Right lobe of liver (tissue), 6 donors: ENCODE results near the gene ZNF579. TPM values are rescaled to one million over a fixed set of nuclear protein-coding genes. Genes with fewer than 3 reads are reported as not detected.
A peak's percentile ranks its signal among the peaks of the same experiment; 100 is the strongest.

ENCODE experiments used
- ATAC-seq, 4 donors: fragments of 200-7000 bp; cut with Tn5 transposase; one replicate each; pipeline ENCODE4 v1.9.1; 2020; ENCODE audit warnings: mild to moderate bottlenecking in 4 of 4, moderate library complexity in 4 of 4
- DNase-seq, 3 donors: peaks; one replicate each; pipeline ENCODE4 v3.0.0-alpha.2; 2020
- H3K27ac ChIP-seq, 3 donors: fragments of 200-600 bp; one replicate each; pipeline ENCODE4 v1.8.0; 2022
- H3K27me3 ChIP-seq, 2 donors: fragments of 200-600 bp; one replicate each; pipeline ENCODE4 v1.8.0; 2022
- H3K36me3 ChIP-seq, 4 donors: fragments of 200-600 bp; sonication (generic) in 1 of 4; one replicate each; pipeline versions ENCODE4 v1.5.1 to v1.8.0; 2017 to 2022; ENCODE audit warnings: control low read depth in 1 of 4
- H3K4me1 ChIP-seq, 4 donors: fragments of 200-600 bp; sonication (generic) in 1 of 4; one replicate each; pipeline versions ENCODE4 v1.5.1 to v1.8.0; 2017 to 2022; ENCODE audit warnings: control low read depth in 1 of 4
- H3K4me3 ChIP-seq, 3 donors: fragments of 200-600 bp; one replicate each; pipeline ENCODE4 v1.8.0; 2022
- H3K9me3 ChIP-seq, 4 donors: fragments of 200-600 bp; sonication (generic) in 1 of 4; one replicate each; pipeline versions ENCODE4 v1.5.1 to v1.8.0; 2017 to 2022; ENCODE audit warnings: control low read depth in 1 of 4
- POLR2A ChIP-seq: fragments of 450-650 bp; IDR thresholded peaks from one replicate; pipeline ENCODE4 v1.6.1; 2017; ENCODE audit warnings: antibody characterized with exemption, mild to moderate bottlenecking
- WGBS: methylation state at CpG from one replicate; pipeline ENCODE4 v1.1.6; 2018; ENCODE audit warnings: low coverage, low lambda C conversion rate; ENCODE audit not compliant: insufficient coverage; ENCODE audit errors: missing lambda C conversion rate; 5-methylcytosine and 5-hydroxymethylcytosine counted together
- intact Hi-C, 2 donors: fragments of 100-400 bp; cut with DNase I; formaldehyde crosslinking; loops; one replicate each; pipeline versions ENCODE4 v1.11.2 to v1.14.1; 2022
- total RNA-seq, 6 experiments: library from RNA; depleted of rRNA in 2 of 6; stranded (reverse); fragments of >200 nt in 2 of 6; fragmentation: NEBNext Ultra II Directional in 3 of 6; extraction: Animal tissue kit (Norgen Biotek cat#: 25700) in 3 of 6; gene quantifications; one replicate each; pipeline versions ENCODE4 v1.1.0 to v1.2.4, GENCODE V29; 2016 to 2023
- TF ChIP-seq, protein P1 (sequence below), 4 donors: fragments of 200-600 bp in 3 of 4; fragments of 450-650 bp in 1 of 4; IDR thresholded peaks; one replicate each; pipeline versions ENCODE4 v1.5.1 to v1.8.0; 2016 to 2022; ENCODE audit warnings: antibody characterized with exemption in 4 of 4, mild to moderate bottlenecking in 2 of 4
- donor health status: DM: no; HTN: yes; CAD: no.
- donor health status: DM: no; HTN: no; CAD: no.
- donor health status: DM: no; HTN: no; CAD: no.
- donor health status: DM: no; HTN: yes; CAD: no.
- donor health status: DM: no; HTN: yes; CAD: no.

ZNF579 gene
- total RNA-seq, 6 experiments from 2014 or later: 1.9 to 4.6 (median 3.6) TPM

- Histone ChIP-seq H3K36me3 (no peaks in the 10 kb centered on the region), H3K27ac (peak overlapping the region in 1 of 3 donors; percentile 54), H3K9me3 (no peaks in the 10 kb centered on the region), H3K27me3 (peaks cover 0 to 6% of the 10 kb centered on the region in 2 donors), H3K4me3 (no peak overlapping the region), H3K4me1 (peaks cover 0 to 5% (median 0%) of the 10 kb centered on the region in 4 donors)
- TF ChIP-seq POLR2A: no peak
- TF ChIP-seq, protein P1, sequence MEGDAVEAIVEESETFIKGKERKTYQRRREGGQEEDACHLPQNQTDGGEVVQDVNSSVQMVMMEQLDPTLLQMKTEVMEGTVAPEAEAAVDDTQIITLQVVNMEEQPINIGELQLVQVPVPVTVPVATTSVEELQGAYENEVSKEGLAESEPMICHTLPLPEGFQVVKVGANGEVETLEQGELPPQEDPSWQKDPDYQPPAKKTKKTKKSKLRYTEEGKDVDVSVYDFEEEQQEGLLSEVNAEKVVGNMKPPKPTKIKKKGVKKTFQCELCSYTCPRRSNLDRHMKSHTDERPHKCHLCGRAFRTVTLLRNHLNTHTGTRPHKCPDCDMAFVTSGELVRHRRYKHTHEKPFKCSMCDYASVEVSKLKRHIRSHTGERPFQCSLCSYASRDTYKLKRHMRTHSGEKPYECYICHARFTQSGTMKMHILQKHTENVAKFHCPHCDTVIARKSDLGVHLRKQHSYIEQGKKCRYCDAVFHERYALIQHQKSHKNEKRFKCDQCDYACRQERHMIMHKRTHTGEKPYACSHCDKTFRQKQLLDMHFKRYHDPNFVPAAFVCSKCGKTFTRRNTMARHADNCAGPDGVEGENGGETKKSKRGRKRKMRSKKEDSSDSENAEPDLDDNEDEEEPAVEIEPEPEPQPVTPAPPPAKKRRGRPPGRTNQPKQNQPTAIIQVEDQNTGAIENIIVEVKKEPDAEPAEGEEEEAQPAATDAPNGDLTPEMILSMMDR (IDR thresholded peaks at IDR 0.05): no peak
- ATAC-seq (peak in 1 of 4 donors; percentile 9), DNase-seq (peak in 1 of 3 donors; percentile 38)
- intact Hi-C loops: no loop called here
- 22% methylated on average over 12 of the region's 36 CpGs for WGBS
Measured at GRCh38 chr19:55549500-55550320, 30.9 kb downstream of the ZNF579 start.

GRCh38 chr19:55546822-55547614 is 33.6 kb downstream of the ZNF579 start:
- intact Hi-C loops: no loop called here
- Histone ChIP-seq H3K9me3 (no peaks in the 10 kb centered on the region), H3K27me3 (peaks cover 0 to 6% of the 10 kb centered on the region in 2 donors), H3K36me3 (no peaks in the 10 kb centered on the region), H3K4me1 (no peaks in the 10 kb centered on the region), H3K27ac (peak overlapping the region in 2 of 3 donors; percentile 40 to 62), H3K4me3 (no peak overlapping the region)
- ATAC-seq: peak; percentile 76 to 90 (median 80)
- WGBS: 52% methylated on average over 16 of the region's 17 CpGs
- TF ChIP-seq, protein P1 (IDR thresholded peaks at IDR 0.05): no peak
- no peak for TF ChIP-seq POLR2A
- peak; percentile 65 to 85 (median 81) for DNase-seq

DNA sequence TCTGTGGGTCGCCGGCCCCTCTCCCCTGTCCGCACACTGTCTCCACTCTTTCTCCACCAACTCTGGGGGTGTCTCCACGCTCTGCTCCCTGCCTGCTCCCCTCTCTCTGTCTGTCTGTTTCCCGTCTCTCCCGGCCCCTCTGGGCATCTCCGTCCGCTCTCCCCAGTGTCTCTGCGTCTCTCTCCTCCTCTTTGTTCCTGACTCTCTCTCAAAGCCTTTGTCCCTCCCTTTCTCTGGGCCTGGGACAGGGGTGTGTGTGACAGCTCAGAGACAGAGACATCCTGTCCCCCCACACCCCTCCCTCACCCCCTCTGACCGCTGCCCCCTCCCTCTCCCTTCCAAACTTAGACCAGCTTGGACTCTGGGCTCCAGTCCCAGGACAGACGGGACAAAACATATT is 34.6 kb downstream of the ZNF579 start:
- ATAC-seq: peak in 1 of 4 donors; percentile 26
- no peaks in the 10 kb centered on the region for H3K4me1 ChIP-seq
- WGBS: 52% methylated on average over 9 of the region's 11 CpGs
- TF ChIP-seq, protein P1 (IDR thresholded peaks at IDR 0.05): no peak
- TF ChIP-seq POLR2A: no peak
- no peaks in the 10 kb centered on the region for H3K9me3 ChIP-seq
- H3K36me3 ChIP-seq: no peaks in the 10 kb centered on the region
- intact Hi-C loops: no loop called here
- H3K4me3 ChIP-seq: no peak overlapping the region
- no peak for DNase-seq
- H3K27me3 ChIP-seq: peaks cover 0 to 2% of the 10 kb centered on the region in 2 donors
- H3K27ac ChIP-seq: peak overlapping the region in 1 of 3 donors; percentile 60

- ATAC-seq (no peak), DNase-seq (no peak)
- Histone ChIP-seq H3K27me3 (no peaks in the 10 kb centered on the region), H3K9me3 (no peaks in the 10 kb centered on the region), H3K4me3 (no peak within 1 kb of the TSS), H3K27ac (peak within 1 kb of the TSS in 1 of 3 donors; percentile 60), H3K36me3 (no peaks in the 10 kb centered on the region), H3K4me1 (no peaks in the 10 kb centered on the region)
- 64% methylated on average over 7 of the region's 10 CpGs for WGBS
- intact Hi-C loops: no loop called here
- TF ChIP-seq POLR2A: no peak
- TF ChIP-seq, protein P1 (IDR thresholded peaks at IDR 0.05): no peak
Measured at GRCh38 chr19:55545443-55545842, 35.2 kb downstream of the ZNF579 start, which contains the start of gene SBK3. TSS of gene SBK3 (minus strand) at chr19:55545543. CDS start at chr19:55545543, 0 bp downstream.
